Stimulated activated naive CD8-positive, alpha-beta T cell treated with anti-CD3 and anti-CD28 coated beads, Interleukin-15, Interleukin-2, amounts not matched to agents 100 U/mL and 50 U/mL, for 24 hours (primary cell): ENCODE results near the gene ARGFX.
"Not testable (repeated sequence)": the region's sequence is repeated elsewhere in the genome, so short reads cannot be mapped to it uniquely, and the experiment has no call there.

ENCODE experiments used
- ATAC-seq: fragments of 150-1000 bp; cut with Tn5 transposase; one replicate; pipeline ENCODE4 v1.10.0; 2021
- DNase-seq: peaks from one replicate; pipeline ENCODE4 v3.0.0; 2021

ARGFX gene

GRCh38 chr3:121599900-121600299, 32.2 kb downstream of the ARGFX start:
- ATAC-seq, DNase-seq: not testable (repeated sequence)

GRCh38 chr3:121601212-121601812, 33.6 kb downstream of the ARGFX start:
- ATAC-seq = no peak
- DNase-seq = no peak

GRCh38 chr3:121604759-121605158, 37.0 kb downstream of the ARGFX start:
- no peak for DNase-seq
- no peak for ATAC-seq

- DNase-seq = no peak
Observed at GRCh38 chr3:121606106-121606505, 38.4 kb downstream of the ARGFX start.

More at GRCh38 chr3:121606106-121606505, 38.4 kb downstream of the ARGFX start:
- no peak for ATAC-seq
